Keratinocyte (primary cell): ENCODE data around the gene CCDC7. TPM values are rescaled to one million over a fixed set of nuclear protein-coding genes. Genes with fewer than 3 reads are reported as not detected.

Experiments
- DNase-seq: peaks from one replicate; pipeline ENCODE4 v3.0.0-alpha.2; 2011; ENCODE audit warnings: low read depth, missing footprints, low spot score
- FAIRE-seq: peaks from 2 replicates; lab custom pipeline; 2011; peaks lifted over from hg19 to GRCh38; lab: Jason Lieb, UNC
- H2AFZ ChIP-seq: 2 replicates; pipeline ENCODE4 v1.6.0; 2012; ENCODE audit warnings: low read length, control low read depth, inconsistent platforms; ENCODE audit not compliant: control insufficient read depth
- H3K27ac ChIP-seq: 2 replicates; pipeline ENCODE4 v1.5.1; 2011; ENCODE audit warnings: low read length; ENCODE audit not compliant: control insufficient read depth, insufficient read depth
- H3K27me3 ChIP-seq: 3 replicates; pipeline ENCODE4 v1.6.0; 2011; ENCODE audit warnings: low read length; ENCODE audit not compliant: control insufficient read depth, insufficient read depth; ENCODE audit errors: extremely low read depth
- H3K36me3 ChIP-seq, 2 experiments: 2 replicates in 1 of 2; 3 replicates in 1 of 2; pipeline ENCODE4 v1.5.1; 2011; ENCODE audit warnings: low read length in 2 of 2, mild to moderate bottlenecking in 1 of 2; ENCODE audit not compliant: control insufficient read depth in 2 of 2, insufficient read depth in 2 of 2; ENCODE audit errors: extremely low read depth in 1 of 2
- H3K4me1 ChIP-seq: 3 replicates; pipeline ENCODE4 v1.5.1; 2011; ENCODE audit warnings: low read length; ENCODE audit not compliant: control insufficient read depth, insufficient read depth; ENCODE audit errors: extremely low read depth
- H3K4me2 ChIP-seq: 3 replicates; pipeline ENCODE4 v1.6.0; 2011; ENCODE audit warnings: low read depth, low read length; ENCODE audit not compliant: control insufficient read depth, insufficient read depth; ENCODE audit errors: extremely low read depth
- H3K4me3 ChIP-seq, 3 experiments: fragments of 200-600 bp in 1 of 3; sonication (generic) in 1 of 3; 2 replicates in 2 of 3; 3 replicates in 1 of 3; pipeline ENCODE4 v1.5.1; 2011 to 2016; ENCODE audit warnings: low read length in 3 of 3, mild to moderate bottlenecking in 3 of 3, control low read depth in 2 of 3, inconsistent platforms in 1 of 3, low read depth in 1 of 3, mixed read lengths in 1 of 3, mixed run types in 1 of 3, moderate library complexity in 1 of 3; ENCODE audit not compliant: control insufficient read depth in 2 of 3, insufficient read depth in 2 of 3; ENCODE audit errors: extremely low read depth in 1 of 3
- H3K79me2 ChIP-seq: 2 replicates; pipeline ENCODE4 v1.6.0; 2012; ENCODE audit warnings: low read length; ENCODE audit not compliant: control insufficient read depth, insufficient read depth
- H3K9ac ChIP-seq: 3 replicates; pipeline ENCODE4 v1.6.0; 2011; ENCODE audit warnings: low read length; ENCODE audit not compliant: control insufficient read depth, insufficient read depth; ENCODE audit errors: extremely low read depth
- H3K9me1 ChIP-seq: 3 replicates; pipeline ENCODE4 v1.6.0; 2011; ENCODE audit warnings: low read length; ENCODE audit not compliant: control insufficient read depth, insufficient read depth; ENCODE audit errors: extremely low read depth
- H3K9me3 ChIP-seq: 2 replicates; pipeline ENCODE4 v1.5.1; 2012; ENCODE audit warnings: low read depth, low read length; ENCODE audit not compliant: control insufficient read depth
- H4K20me1 ChIP-seq: 3 replicates; pipeline ENCODE4 v1.6.0; 2011; ENCODE audit warnings: low read length; ENCODE audit not compliant: control insufficient read depth, insufficient read depth; ENCODE audit errors: extremely low read depth
- CTCF ChIP-seq, 3 experiments: IDR thresholded peaks in 1 of 3; conservative IDR thresholded peaks in 1 of 3; optimal IDR thresholded peaks in 1 of 3; 2 replicates in 2 of 3; 3 replicates in 1 of 3; pipeline versions ENCODE3 to v1.5.1; 2011; ENCODE audit warnings: low read length in 3 of 3, mild to moderate bottlenecking in 3 of 3, moderate library complexity in 2 of 3, control low read depth in 1 of 3, inconsistent platforms in 1 of 3; ENCODE audit not compliant: insufficient read depth in 2 of 3; ENCODE audit errors: extremely low read depth in 1 of 3
- EZH2 ChIP-seq: IDR thresholded peaks from one replicate; pipeline ENCODE4 v1.6.1; 2012; ENCODE audit warnings: inconsistent platforms, mild to moderate bottlenecking, low read length, moderate library complexity
- dilution Hi-C: fragments of 300-500 bp; cut with MboI; formaldehyde crosslinking; loops from one replicate; pipeline ENCODE4 v1.7.0; 2020; ENCODE audit warnings: low sequenced_read_pairs; ENCODE audit not compliant: extremely low pct_ligation_motif_present
- polyA plus RNA-seq, 5 experiments: library from polyadenylated mRNA; depleted of rRNA in 3 of 5; stranded (reverse) in 3 of 5; stranded (forward) in 1 of 5; unstranded in 1 of 5; fragments of >200 nt; gene quantifications; 1 replicate in 1 of 5; 2 replicates in 3 of 5; 3 replicates in 1 of 5; pipeline versions ENCODE4 v1.2.1 to v1.2.3, GENCODE V29; 2011 to 2012; ENCODE audit warnings: missing spikeins in 2 of 5, low read depth in 1 of 5, low replicate concordance in 1 of 5

The CCDC7 gene
- polyA plus RNA-seq, 1 donor (not counting 4 experiments of a cell fraction or from before 2014, with no cell fraction given): 1.1 TPM

DNA sequence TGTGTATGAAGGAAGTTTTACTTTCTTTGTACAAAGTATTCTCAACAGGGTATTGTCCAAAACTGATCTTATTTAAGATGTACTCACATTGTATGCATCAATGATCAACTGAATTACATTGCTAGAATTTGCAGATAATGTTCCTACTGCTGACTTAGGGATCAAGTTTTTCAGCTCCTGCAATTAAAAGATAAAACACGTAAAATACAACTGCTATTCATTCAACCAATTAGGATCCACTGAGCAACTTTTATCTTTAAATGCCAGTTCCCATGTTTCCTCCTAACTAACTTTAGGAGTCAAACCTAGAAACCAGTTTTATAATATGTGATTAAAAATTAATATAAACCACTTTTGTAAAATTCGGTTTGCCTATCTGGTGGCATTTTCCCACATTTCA is 476.2 kb downstream of the CCDC7 start:
- Histone ChIP-seq H3K9me1 (no peaks in the 10 kb centered on the region), H2AFZ (no peak overlapping the region), H3K27me3 (no peaks in the 10 kb centered on the region), H3K79me2 (peaks cover 90% of the 10 kb centered on the region), H3K36me3 (peaks cover 33 to 60% of the 10 kb centered on the region in 2 experiments), H3K4me3 (no peak overlapping the region), H4K20me1 (peaks cover 2% of the 10 kb centered on the region), H3K27ac (no peak overlapping the region), H3K9ac (no peak overlapping the region), H3K4me2 (no peak overlapping the region), H3K4me1 (no peaks in the 10 kb centered on the region), H3K9me3 (no peaks in the 10 kb centered on the region)
- TF ChIP-seq CTCF (optimal IDR thresholded peaks at IDR 0.05 in 1 of 3, IDR thresholded peaks at IDR 0.05 in 1 of 3, conservative IDR thresholded peaks at IDR 0.05 in 1 of 3; ENCODE audit: extremely low read depth in 1 of 3, insufficient read depth in 2 of 3, low read length in 3 of 3) (no peak), EZH2 (no peak)
- dilution Hi-C loops: no loop called here
- DNase-seq: no peak
- no peak for FAIRE-seq

GRCh38 chr10:32923134-32923533 is 477.2 kb downstream of the CCDC7 start:
- Histone ChIP-seq H2AFZ (no peak overlapping the region), H3K4me2 (no peak overlapping the region), H3K79me2 (peaks cover 97% of the 10 kb centered on the region), H3K27ac (no peak overlapping the region), H3K9ac (no peak overlapping the region), H3K27me3 (no peaks in the 10 kb centered on the region), H3K4me3 (no peak overlapping the region), H3K36me3 (peaks cover 36 to 69% of the 10 kb centered on the region in 2 experiments), H3K4me1 (no peaks in the 10 kb centered on the region), H3K9me1 (no peaks in the 10 kb centered on the region), H3K9me3 (no peaks in the 10 kb centered on the region), H4K20me1 (peaks cover 5% of the 10 kb centered on the region)
- FAIRE-seq (no peak), DNase-seq (no peak)
- TF ChIP-seq CTCF (optimal IDR thresholded peaks at IDR 0.05 in 1 of 3, IDR thresholded peaks at IDR 0.05 in 1 of 3, conservative IDR thresholded peaks at IDR 0.05 in 1 of 3; ENCODE audit: extremely low read depth in 1 of 3, insufficient read depth in 2 of 3, low read length in 3 of 3) (no peak), EZH2 (no peak)
- dilution Hi-C loops: no loop called here
